HCT116 (cell line): ENCODE results near the gene RAB11FIP2. TPM values are rescaled to one million over a fixed set of nuclear protein-coding genes. Genes with fewer than 3 reads are reported as not detected.

ENCODE experiments used
- ATAC-seq: fragments of 200-7000 bp; cut with Tn5 transposase; 2 replicates; pipeline ENCODE4 v1.9.1; 2020; ENCODE audit warnings: mild to moderate bottlenecking, moderate library complexity
- BruUV-seq: library from RNA; stranded (reverse); fragments of 400-500 nt; replicated peaks from 2 replicates; lab custom pipeline; 2021; lab: Mats Ljungman, UMichigan
- CTCF ChIA-PET: fragments of 300-600 bp; sonication (Branson Sonifier 250); formaldehyde crosslinking; loops from one replicate; lab custom pipeline; 2021; ENCODE audit warnings: antibody characterized with exemption; lab: Charles Lee
- POLR2A ChIA-PET: fragments of 300-600, 350-600 bp; sonication (Branson Sonifier 250); formaldehyde crosslinking; loops from one replicate; lab custom pipeline; 2021; ENCODE audit warnings: antibody characterized with exemption; lab: Charles Lee
- RAD21 ChIA-PET, 2 experiments: fragments of 300-600 bp; sonication (Branson Sonifier 250); formaldehyde crosslinking; loops; one replicate each; lab custom pipeline; 2023; ENCODE audit warnings: low total read pairs in 2 of 2; ENCODE audit not compliant: uncharacterized antibody in 2 of 2, unreplicated experiment in 2 of 2, low non-redundant PET in 1 of 2; lab: Charles Lee
- DNase-seq: peaks from one replicate; pipeline ENCODE4 v3.0.0-alpha.2; 2010; ENCODE audit warnings: low read depth, low spot score
- H2AFZ ChIP-seq: fragments of 200-600 bp; shearing (Covaris generic), sonication (generic); 2 replicates; pipeline ENCODE4 v1.6.1; 2017; ENCODE audit warnings: low read depth, mixed run types, mixed read lengths, antibody characterized with exemption, low read length; ENCODE audit not compliant: poor library complexity, severe bottlenecking
- H3K27ac ChIP-seq: 2 replicates; pipeline ENCODE4 v1.5.1; 2012; ENCODE audit warnings: low read depth, low read length
- H3K27me3 ChIP-seq: fragments of 200-600 bp; sonication (generic); 2 replicates; pipeline ENCODE4 v1.6.1; 2016; ENCODE audit warnings: mixed run types, low read length, mixed read lengths; ENCODE audit not compliant: insufficient read depth
- H3K36me3 ChIP-seq, 2 experiments: fragments of 200-500 bp in 1 of 2; fragments of 200-600 bp in 1 of 2; sonication (Bioruptor generic) in 1 of 2; sonication (generic) in 1 of 2; 2 replicates each; pipeline versions ENCODE4 v1.5.1 to v1.6.1; 2014 to 2016; ENCODE audit warnings: low read length in 2 of 2, inconsistent platforms in 1 of 2, mixed read lengths in 1 of 2, mixed run types in 1 of 2; ENCODE audit not compliant: insufficient read depth in 2 of 2, control insufficient read depth in 1 of 2
- H3K4me1 ChIP-seq, 2 experiments: fragments of 200-600 bp in 1 of 2; sonication (generic) in 1 of 2; 2 replicates each; pipeline versions ENCODE4 v1.5.1 to v1.6.1; 2012 to 2017; ENCODE audit warnings: low read length in 2 of 2, inconsistent platforms in 1 of 2, mild to moderate bottlenecking in 1 of 2, mixed read lengths in 1 of 2, mixed run types in 1 of 2, moderate library complexity in 1 of 2; ENCODE audit not compliant: insufficient read depth in 2 of 2, control insufficient read depth in 1 of 2
- H3K4me2 ChIP-seq: fragments of 200-600 bp; sonication (generic); 2 replicates; pipeline ENCODE4 v1.6.1; 2017; ENCODE audit warnings: mixed run types, low read length, mixed read lengths
- H3K4me3 ChIP-seq, 2 experiments: fragments of 200-600 bp in 1 of 2; sonication (generic) in 1 of 2; replicated peaks in 1 of 2; 2 replicates each; pipeline ENCODE4 v1.5.1; 2011 to 2016; ENCODE audit warnings: low read length in 2 of 2, control low read depth in 1 of 2, low read depth in 1 of 2, mild to moderate bottlenecking in 1 of 2, mixed read lengths in 1 of 2, mixed run types in 1 of 2
- H3K79me2 ChIP-seq: fragments of 200-600 bp; sonication (generic); 2 replicates; pipeline ENCODE4 v1.6.1; 2017; ENCODE audit warnings: mild to moderate bottlenecking, mixed run types, low read length, moderate library complexity, mixed read lengths; ENCODE audit not compliant: insufficient read depth
- H3K9ac ChIP-seq: fragments of 200-600 bp; sonication (generic); 2 replicates; pipeline ENCODE4 v1.6.1; 2016; ENCODE audit warnings: low read length, mixed read lengths
- H3K9me2 ChIP-seq: fragments of 200-600 bp; sonication (generic), shearing (Covaris generic); 2 replicates; pipeline ENCODE4 v1.6.1; 2017; ENCODE audit warnings: mixed run types, mild to moderate bottlenecking, moderate library complexity; ENCODE audit not compliant: insufficient read depth
- H3K9me3 ChIP-seq, 2 experiments: fragments of 200-500 bp in 1 of 2; fragments of 200-600 bp in 1 of 2; sonication (Bioruptor generic) in 1 of 2; sonication (generic) in 1 of 2; 2 replicates each; pipeline ENCODE4 v1.6.1; 2014 to 2017; ENCODE audit warnings: low read length in 2 of 2, mixed read lengths in 2 of 2, inconsistent platforms in 1 of 2, low read depth in 1 of 2, mild to moderate bottlenecking in 1 of 2, mixed run types in 1 of 2, moderate library complexity in 1 of 2; ENCODE audit not compliant: control insufficient read depth in 1 of 2, insufficient read depth in 1 of 2
- H4K20me1 ChIP-seq: fragments of 200-600 bp; sonication (generic), shearing (Covaris generic); 2 replicates; pipeline ENCODE4 v1.6.1; 2017; ENCODE audit warnings: mixed run types, mild to moderate bottlenecking, moderate library complexity; ENCODE audit not compliant: insufficient read depth
- CEBPB ChIP-seq: IDR thresholded peaks from 2 replicates; pipeline ENCODE4 v1.6.1; 2012; ENCODE audit warnings: low read depth
- EGR1 ChIP-seq: IDR thresholded peaks from 2 replicates; pipeline ENCODE4 v1.6.1; 2012; ENCODE audit warnings: low read depth
- ELF1 ChIP-seq: IDR thresholded peaks from 2 replicates; pipeline ENCODE4 v1.6.1; 2012; ENCODE audit warnings: low read depth, borderline replicate concordance
- JUND ChIP-seq: IDR thresholded peaks from 2 replicates; pipeline ENCODE4 v1.6.1; 2012
- POLR2A ChIP-seq: IDR thresholded peaks from 2 replicates; pipeline ENCODE4 v1.7.0; 2011; ENCODE audit warnings: borderline replicate concordance; ENCODE audit not compliant: insufficient read depth, insufficient read length; ENCODE audit errors: extremely low read depth
- RAD21 ChIP-seq: IDR thresholded peaks from 2 replicates; pipeline ENCODE4 v1.6.1; 2012; ENCODE audit warnings: low read depth, mild to moderate bottlenecking
- SIN3A ChIP-seq: IDR thresholded peaks from 2 replicates; pipeline ENCODE4 v1.6.1; 2012; ENCODE audit warnings: low read depth
- SRF ChIP-seq: IDR thresholded peaks from 2 replicates; pipeline ENCODE4 v1.6.1; 2012; ENCODE audit warnings: low read depth
- TCF7L2 ChIP-seq: IDR thresholded peaks from 2 replicates; pipeline ENCODE4 v1.7.0; 2011; ENCODE audit warnings: borderline replicate concordance, inconsistent platforms; ENCODE audit not compliant: insufficient read depth, insufficient read length; ENCODE audit errors: extremely low read depth
- YY1 ChIP-seq: IDR thresholded peaks from 2 replicates; pipeline ENCODE4 v1.6.1; 2011; ENCODE audit warnings: low read length, low read depth, moderate library complexity, mild to moderate bottlenecking; ENCODE audit not compliant: insufficient replicate concordance; ENCODE audit errors: extremely low read depth
- ZNF274 ChIP-seq: fragments of 200-500 bp; sonication (Bioruptor generic); IDR thresholded peaks from 2 replicates; pipeline ENCODE4 v1.6.1; 2014; ENCODE audit warnings: mild to moderate bottlenecking, low read depth, low read length, inconsistent platforms
- intact Hi-C: fragments of 100-400 bp; cut with micrococcal nuclease; formaldehyde crosslinking; loops from 2 replicates; pipeline ENCODE4 v1.10.0; 2022
- total RNA-seq: library from RNA; stranded (reverse); gene quantifications from one replicate; pipeline ENCODE4 v1.2.1, GENCODE V29; 2021; ENCODE audit not compliant: unreplicated experiment
- TF ChIP-seq, protein P1 (sequence below): IDR thresholded peaks from 2 replicates; pipeline ENCODE4 v1.6.1; 2012; ENCODE audit warnings: low read depth

Gene RAB11FIP2
- total RNA-seq, 1 experiment from 2014 or later, result 16.8 TPM

DNA sequence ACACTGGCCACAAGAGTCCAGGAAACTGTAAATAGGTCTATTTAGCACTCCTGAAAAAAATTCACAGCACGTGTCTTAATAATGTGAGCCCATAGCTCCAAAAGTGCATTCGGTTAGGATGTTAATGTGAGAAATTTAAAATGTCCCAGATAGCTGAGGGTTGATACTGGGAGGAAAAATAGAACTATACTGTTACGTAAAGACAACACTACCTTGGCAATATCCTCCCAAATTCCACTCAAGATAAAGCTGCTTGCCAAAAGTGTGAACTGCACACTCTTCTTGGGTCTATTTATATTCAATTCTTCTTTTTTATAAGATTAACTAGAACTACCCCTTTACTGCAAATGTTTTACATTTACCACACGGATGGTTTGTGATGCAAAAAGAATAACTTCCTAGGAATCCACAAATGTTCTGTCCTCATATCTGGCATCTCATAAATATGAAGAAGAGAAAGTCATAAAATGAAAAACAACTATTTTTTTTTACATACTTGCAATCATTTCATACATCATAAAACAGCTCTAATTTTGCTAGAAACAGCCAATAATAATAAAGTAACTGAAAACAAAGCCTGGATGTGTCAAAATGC, 10.4 kb downstream of the RAB11FIP2 start:
- H4K20me1 ChIP-seq, result no peaks in the 10 kb centered on the region
- H3K9ac ChIP-seq, result no peak overlapping the region
- H3K9me3 ChIP-seq, result no peaks in the 10 kb centered on the region
- H3K4me3 ChIP-seq, result no peak overlapping the region
- H2AFZ ChIP-seq, result no peak overlapping the region
- H3K4me2 ChIP-seq, result no peak overlapping the region
- H3K9me2 ChIP-seq, result no peaks in the 10 kb centered on the region
- TF ChIP-seq RAD21 (no peak), SRF (no peak), EGR1 (no peak), JUND (no peak)
- DNase-seq (no peak), ATAC-seq (no peak)
- ChIA-PET RAD21 (no interaction called here), POLR2A (no interaction called here), CTCF (no interaction called here)
- BruUV-seq, result no TSS peak
- peaks cover 14% of the 10 kb centered on the region; the same call in 1 of the 2 replicates for H3K79me2 ChIP-seq
- no peaks in the 10 kb centered on the region for H3K4me1 ChIP-seq
- no peaks in the 10 kb centered on the region for H3K36me3 ChIP-seq
- H3K27me3 ChIP-seq, result no peaks in the 10 kb centered on the region
- intact Hi-C loops, result no loop called here
- no peak overlapping the region for H3K27ac ChIP-seq

DNA sequence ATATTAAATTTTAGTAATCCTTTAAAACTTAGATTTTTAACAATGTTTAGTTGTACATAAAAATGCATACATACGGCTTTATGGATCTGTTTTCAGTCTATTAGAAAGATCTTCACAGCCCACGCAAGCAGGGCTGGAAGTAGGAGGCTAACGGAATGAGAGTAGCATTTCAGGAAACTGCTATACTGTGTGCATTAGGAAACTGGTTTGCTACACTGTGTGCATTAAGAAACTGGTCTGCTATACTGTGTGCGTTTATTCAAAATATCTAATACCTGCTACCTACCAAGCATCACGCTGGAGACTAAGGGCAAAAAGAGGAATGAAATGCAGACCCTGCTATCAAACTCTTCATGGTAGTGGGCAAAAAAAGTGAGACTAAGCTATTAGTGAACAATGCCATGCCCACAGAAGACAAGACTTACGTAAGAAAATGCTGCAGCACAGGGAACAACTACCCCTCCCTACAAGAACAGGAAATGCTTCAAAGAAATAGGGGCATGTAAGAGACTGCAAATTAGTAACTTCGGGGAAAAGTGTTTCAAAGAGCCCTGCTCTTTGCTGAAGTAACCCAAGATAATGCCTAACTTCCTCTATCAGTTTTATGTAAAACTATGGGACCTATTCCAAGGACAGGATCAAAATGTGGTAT, 11.3 kb downstream of the RAB11FIP2 start:
- POLR2A ChIA-PET, result no interaction called here
- no peak for DNase-seq
- no peak for ATAC-seq
- Histone ChIP-seq H3K27ac (no peak overlapping the region), H3K4me1 (no peaks in the 10 kb centered on the region), H3K27me3 (no peaks in the 10 kb centered on the region), H3K79me2 (peaks cover 5% of the 10 kb centered on the region; the same call in 1 of the 2 replicates), H4K20me1 (no peaks in the 10 kb centered on the region), H2AFZ (no peak overlapping the region), H3K9me3 (no peaks in the 10 kb centered on the region), H3K9me2 (no peaks in the 10 kb centered on the region), H3K9ac (no peak overlapping the region), H3K4me3 (no peak overlapping the region), H3K36me3 (no peaks in the 10 kb centered on the region)
- intact Hi-C loops, result no loop called here
- BruUV-seq, result no TSS peak
- TF ChIP-seq SIN3A, result no peak
- TF ChIP-seq SRF, result no peak
- no peak for TF ChIP-seq POLR2A
- TF ChIP-seq TCF7L2, result no peak
- TF ChIP-seq, protein P1, sequence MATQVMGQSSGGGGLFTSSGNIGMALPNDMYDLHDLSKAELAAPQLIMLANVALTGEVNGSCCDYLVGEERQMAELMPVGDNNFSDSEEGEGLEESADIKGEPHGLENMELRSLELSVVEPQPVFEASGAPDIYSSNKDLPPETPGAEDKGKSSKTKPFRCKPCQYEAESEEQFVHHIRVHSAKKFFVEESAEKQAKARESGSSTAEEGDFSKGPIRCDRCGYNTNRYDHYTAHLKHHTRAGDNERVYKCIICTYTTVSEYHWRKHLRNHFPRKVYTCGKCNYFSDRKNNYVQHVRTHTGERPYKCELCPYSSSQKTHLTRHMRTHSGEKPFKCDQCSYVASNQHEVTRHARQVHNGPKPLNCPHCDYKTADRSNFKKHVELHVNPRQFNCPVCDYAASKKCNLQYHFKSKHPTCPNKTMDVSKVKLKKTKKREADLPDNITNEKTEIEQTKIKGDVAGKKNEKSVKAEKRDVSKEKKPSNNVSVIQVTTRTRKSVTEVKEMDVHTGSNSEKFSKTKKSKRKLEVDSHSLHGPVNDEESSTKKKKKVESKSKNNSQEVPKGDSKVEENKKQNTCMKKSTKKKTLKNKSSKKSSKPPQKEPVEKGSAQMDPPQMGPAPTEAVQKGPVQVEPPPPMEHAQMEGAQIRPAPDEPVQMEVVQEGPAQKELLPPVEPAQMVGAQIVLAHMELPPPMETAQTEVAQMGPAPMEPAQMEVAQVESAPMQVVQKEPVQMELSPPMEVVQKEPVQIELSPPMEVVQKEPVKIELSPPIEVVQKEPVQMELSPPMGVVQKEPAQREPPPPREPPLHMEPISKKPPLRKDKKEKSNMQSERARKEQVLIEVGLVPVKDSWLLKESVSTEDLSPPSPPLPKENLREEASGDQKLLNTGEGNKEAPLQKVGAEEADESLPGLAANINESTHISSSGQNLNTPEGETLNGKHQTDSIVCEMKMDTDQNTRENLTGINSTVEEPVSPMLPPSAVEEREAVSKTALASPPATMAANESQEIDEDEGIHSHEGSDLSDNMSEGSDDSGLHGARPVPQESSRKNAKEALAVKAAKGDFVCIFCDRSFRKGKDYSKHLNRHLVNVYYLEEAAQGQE, result no peak
- TF ChIP-seq ZNF274, result no peak
- TF ChIP-seq ELF1, result no peak
- no peak for TF ChIP-seq CEBPB
- TF ChIP-seq RAD21, result no peak
- no peak for TF ChIP-seq YY1
- TF ChIP-seq, all 23 proteins: peak for 0
- no peak overlapping the region for H3K4me2 ChIP-seq
- ChIA-PET CTCF (no interaction called here), RAD21 (no interaction called here)
